Activated CD8-positive, alpha-beta T cell treated with anti-CD3 and anti-CD28 coated beads for 36 hours (primary cell): Measurements from ENCODE around the gene CGA. TPM values are rescaled to one million over a fixed set of nuclear protein-coding genes. Genes with fewer than 3 reads are reported as not detected.

Experiments used
- ATAC-seq: fragments of 200-7000 bp; cut with Tn5 transposase; one replicate; pipeline ENCODE4 v1.10.0; 2021; ENCODE audit warnings: mild to moderate bottlenecking, moderate library complexity
- CTCF ChIA-PET: fragments of 350-600 bp; sonication (Branson Sonifier 250); formaldehyde crosslinking; loops from one replicate; lab custom pipeline; 2021; ENCODE audit warnings: antibody characterized with exemption; lab: Charles Lee
- POLR2A ChIA-PET: fragments of 350-600 bp; sonication (Branson Sonifier 250); formaldehyde crosslinking; loops from one replicate; lab custom pipeline; 2021; ENCODE audit warnings: antibody characterized with exemption; lab: Charles Lee
- DNase-seq: peaks from one replicate; pipeline ENCODE4 v3.0.0-alpha.2; 2020
- H3K27ac Mint-ChIP-seq: one replicate; pipeline ENCODE4 v1.8.0; 2021; ENCODE audit warnings: mild to moderate bottlenecking, mixed read lengths
- H3K27me3 Mint-ChIP-seq: one replicate; pipeline ENCODE4 v1.8.0; 2021; ENCODE audit warnings: mixed read lengths
- H3K36me3 Mint-ChIP-seq: one replicate; pipeline ENCODE4 v1.8.0; 2021; ENCODE audit warnings: low read depth, mixed read lengths
- H3K4me1 Mint-ChIP-seq: one replicate; pipeline ENCODE4 v1.8.0; 2021; ENCODE audit warnings: low read depth, mixed read lengths
- H3K4me3 Mint-ChIP-seq: one replicate; pipeline ENCODE4 v1.8.0; 2021; ENCODE audit warnings: mild to moderate bottlenecking, moderate library complexity, mixed read lengths
- H3K9me3 Mint-ChIP-seq: one replicate; pipeline ENCODE4 v1.8.0; 2021; ENCODE audit warnings: mixed read lengths
- CTCF ChIP-seq: fragments of 200-600 bp; IDR thresholded peaks from one replicate; pipeline ENCODE4 v1.8.0; 2022; ENCODE audit warnings: antibody characterized with exemption, mild to moderate bottlenecking
- intact Hi-C: fragments of 100-400 bp; cut with micrococcal nuclease; formaldehyde crosslinking; loops from one replicate; pipeline ENCODE4 v1.10.0; 2022
- total RNA-seq, 2 experiments: library from RNA; stranded (reverse); gene quantifications; one replicate each; pipeline ENCODE4 v1.2.3, GENCODE V29; 2021

The CGA gene
- total RNA-seq, 2 experiments from 2014 or later, result not detected

DNA sequence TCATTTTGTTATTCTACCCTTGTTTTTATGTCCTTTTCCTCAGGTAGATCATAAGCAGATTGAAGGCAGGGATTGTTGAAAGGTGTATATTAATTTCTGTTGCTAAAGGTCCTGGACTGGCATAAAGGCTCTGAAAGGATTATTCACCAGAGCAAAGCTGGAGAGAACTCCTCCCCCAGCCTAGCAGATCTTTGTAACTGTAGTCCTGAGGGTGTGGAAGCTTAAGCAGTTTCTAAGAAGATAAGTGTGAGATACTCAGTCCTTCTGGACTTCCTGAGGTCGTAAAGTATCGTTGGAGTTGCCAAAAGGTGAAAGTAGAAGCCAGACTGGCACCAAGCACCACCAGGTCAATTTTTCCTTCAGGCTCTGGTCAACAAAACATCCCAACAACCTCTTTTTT, 24.2 kb downstream of the CGA start:
- Mint-ChIP-seq H3K4me3 (no peak overlapping the region), H3K27ac (no peak overlapping the region), H3K4me1 (no peaks in the 10 kb centered on the region), H3K36me3 (no peaks in the 10 kb centered on the region), H3K27me3 (peaks cover 10% of the 10 kb centered on the region), H3K9me3 (no peaks in the 10 kb centered on the region)
- POLR2A ChIA-PET, result no interaction called here
- DNase-seq, result no peak
- intact Hi-C loops, result no loop called here
- no peak for TF ChIP-seq CTCF
- no peak for ATAC-seq
- CTCF ChIA-PET, result interaction anchor here (5.5 kb wide), 1 partner anchor 8 kb away, joined by 50 read pairs; no protein-coding TSS in a partner anchor

DNA sequence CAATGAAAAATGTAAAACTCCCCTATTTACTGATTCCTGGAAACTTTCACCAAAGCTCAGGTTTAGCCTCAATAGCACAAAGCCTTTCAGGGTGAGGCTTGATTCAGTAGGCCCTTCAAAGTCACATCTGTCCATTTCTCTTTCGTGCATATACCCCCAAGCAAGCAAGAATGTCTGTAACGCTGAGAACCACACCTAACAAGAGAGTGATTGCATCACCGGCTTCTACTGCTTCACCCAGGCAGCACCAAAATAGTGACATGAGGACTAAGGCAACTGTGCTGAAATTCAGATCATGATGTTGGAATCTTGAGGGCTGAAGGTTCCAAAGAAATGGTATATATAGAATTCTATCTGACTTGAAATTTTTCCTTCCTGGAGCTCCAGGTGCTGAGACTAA, 26.1 kb downstream of the CGA start:
- ATAC-seq, result no peak
- Mint-ChIP-seq H3K4me3 (no peak overlapping the region), H3K36me3 (no peaks in the 10 kb centered on the region), H3K4me1 (no peaks in the 10 kb centered on the region), H3K27ac (no peak overlapping the region), H3K27me3 (peaks cover 10% of the 10 kb centered on the region), H3K9me3 (no peaks in the 10 kb centered on the region)
- DNase-seq, result no peak
- ChIA-PET POLR2A (interaction anchor here (0.6 kb wide), 1 partner anchor 79 kb away, joined by 3 read pairs; no protein-coding TSS in a partner anchor), CTCF (interaction anchor here (1.2 to 5.5 kb wide), 2 partner anchors 10 to 11 kb away, joined by 3 to 50 read pairs; no protein-coding TSS in a partner anchor)
- intact Hi-C loops, result no loop called here
- TF ChIP-seq CTCF, result no peak

- POLR2A ChIA-PET, result interaction anchor here (1.0 kb wide), 1 partner anchor 63 kb away, joined by 3 read pairs; no protein-coding TSS in a partner anchor
- peak; percentile 58 for DNase-seq
- CTCF ChIA-PET, result interaction anchor here (0.7 to 5.5 kb wide), 10 partner anchors 12 to 766 kb away, joined by 3 to 50 read pairs (median 3); no protein-coding TSS in a partner anchor
- no peak for ATAC-seq
- intact Hi-C loops, result no loop called here
- TF ChIP-seq CTCF, result peak; percentile 63
- Mint-ChIP-seq H3K9me3 (no peaks in the 10 kb centered on the region), H3K4me3 (no peak overlapping the region), H3K27me3 (peaks cover 12% of the 10 kb centered on the region), H3K36me3 (no peaks in the 10 kb centered on the region), H3K4me1 (no peaks in the 10 kb centered on the region), H3K27ac (no peak overlapping the region)
These were observed 28.2 kb downstream of the CGA start for GRCh38 chr6:87066449-87067333.

DNA sequence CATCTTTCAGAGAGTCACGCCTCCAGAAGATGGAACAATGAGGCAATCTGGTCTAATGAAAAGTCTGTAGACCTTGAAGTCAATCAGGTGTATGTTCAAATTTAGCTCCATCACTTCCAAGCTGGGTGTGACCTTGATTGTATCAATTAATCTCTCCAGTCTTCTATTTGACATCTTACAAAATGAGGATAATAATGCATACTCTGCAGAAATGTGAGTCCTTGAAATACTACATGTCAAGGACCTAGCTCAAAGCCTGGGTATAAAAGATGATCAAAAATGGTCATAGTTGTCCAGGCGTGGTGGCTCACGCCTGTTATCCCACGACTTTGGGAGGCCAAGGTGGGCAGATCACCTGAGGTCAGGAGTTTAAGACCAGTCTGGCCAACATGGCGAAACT, 29.8 kb downstream of the CGA start:
- H3K27me3 Mint-ChIP-seq, result peaks cover 6% of the 10 kb centered on the region
- no peak for DNase-seq
- no peak for TF ChIP-seq CTCF
- H3K36me3 Mint-ChIP-seq, result no peaks in the 10 kb centered on the region
- intact Hi-C loops, result no loop called here
- H3K4me1 Mint-ChIP-seq, result no peaks in the 10 kb centered on the region
- ATAC-seq, result no peak
- CTCF ChIA-PET, result interaction anchor here (1.3 to 2.2 kb wide), 3 partner anchors 14 to 328 kb away, joined by 3 to 8 read pairs (median 7); no protein-coding TSS in a partner anchor
- POLR2A ChIA-PET, result no interaction called here
- H3K9me3 Mint-ChIP-seq, result no peaks in the 10 kb centered on the region
- no peak overlapping the region for H3K4me3 Mint-ChIP-seq
- H3K27ac Mint-ChIP-seq, result no peak overlapping the region

DNA sequence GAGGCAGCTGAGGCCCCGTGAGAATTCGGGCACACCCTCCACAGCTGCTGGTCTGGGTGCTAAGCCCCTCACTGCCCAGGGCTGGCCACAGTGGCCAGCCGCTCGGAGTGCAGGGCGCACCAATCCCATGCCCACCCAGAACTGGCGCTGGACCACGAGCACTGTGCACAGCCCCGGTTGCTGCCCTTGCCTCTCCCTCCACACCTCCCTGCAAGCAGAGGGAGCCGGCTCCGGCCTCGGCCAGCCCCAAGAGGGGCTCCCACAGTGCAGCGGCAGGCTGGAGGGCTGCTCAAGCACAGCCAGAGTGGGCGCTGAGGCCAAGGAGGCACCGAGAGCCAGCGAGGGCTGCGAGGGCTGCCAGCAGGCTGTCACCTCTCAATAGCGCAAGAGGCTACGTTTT, 35.0 kb downstream of the CGA start:
- no peaks in the 10 kb centered on the region for H3K36me3 Mint-ChIP-seq
- ChIA-PET POLR2A (no interaction called here), CTCF (no interaction called here)
- no peak overlapping the region for H3K4me3 Mint-ChIP-seq
- DNase-seq (no peak), ATAC-seq (no peak)
- H3K27ac Mint-ChIP-seq, result no peak overlapping the region
- no peaks in the 10 kb centered on the region for H3K9me3 Mint-ChIP-seq
- H3K4me1 Mint-ChIP-seq, result no peaks in the 10 kb centered on the region
- intact Hi-C loops, result no loop called here
- TF ChIP-seq CTCF, result no peak
- peaks cover 8% of the 10 kb centered on the region for H3K27me3 Mint-ChIP-seq
